SU-DHL-6 (cell line): ENCODE measurements around the gene EVA1C.

Source experiments
- H2AFZ ChIP-seq: fragments of 200-600 bp; sonication (generic); 2 replicates; pipeline ENCODE4 v1.6.1; 2014; ENCODE audit warnings: low read depth, mild to moderate bottlenecking, moderate library complexity, mixed read lengths, antibody characterized with exemption, low read length; ENCODE audit not compliant: severe bottlenecking
- H3F3A ChIP-seq: fragments of 200-600 bp; shearing (Covaris generic); 2 replicates; pipeline ENCODE4 v1.6.0; 2016; ENCODE audit warnings: antibody characterized with exemption, mild to moderate bottlenecking; ENCODE audit not compliant: insufficient read depth
- H3K27ac ChIP-seq: fragments of 200-600 bp; sonication (generic); 2 replicates; pipeline ENCODE4 v1.5.1; 2016; ENCODE audit warnings: low read depth, mild to moderate bottlenecking, low read length, moderate library complexity, mixed read lengths
- H3K27me3 ChIP-seq: fragments of 200-600 bp; sonication (generic), shearing (Covaris generic); 2 replicates; pipeline ENCODE4 v1.6.0; 2014; ENCODE audit warnings: mild to moderate bottlenecking, low read length
- H3K36me3 ChIP-seq: fragments of 200-600 bp; sonication (generic); 2 replicates; pipeline ENCODE4 v1.6.1; 2014; ENCODE audit warnings: mild to moderate bottlenecking, low read length, mixed read lengths
- H3K4me2 ChIP-seq: fragments of 300-600, 200-600 bp; shearing (Covaris generic), sonication (generic); 2 replicates; pipeline ENCODE4 v1.6.0; 2014; ENCODE audit warnings: low read length, low read depth, mild to moderate bottlenecking; ENCODE audit not compliant: poor library complexity, severe bottlenecking
- H3K4me3 ChIP-seq: fragments of 200-600 bp; sonication (generic); 2 replicates; pipeline ENCODE4 v1.5.1; 2014; ENCODE audit warnings: antibody characterized with exemption, low read length, mild to moderate bottlenecking, mixed read lengths; ENCODE audit not compliant: insufficient read depth, poor library complexity, severe bottlenecking
- H3K79me2 ChIP-seq: fragments of 200-600 bp; sonication (generic); 2 replicates; pipeline ENCODE4 v1.6.1; 2014; ENCODE audit warnings: mild to moderate bottlenecking, low read length, moderate library complexity; ENCODE audit not compliant: insufficient read depth
- H3K9ac ChIP-seq: fragments of 200-600 bp; sonication (generic); 2 replicates; pipeline ENCODE4 v1.7.0; 2014; ENCODE audit warnings: mild to moderate bottlenecking, low read length
- H3K9me2 ChIP-seq: fragments of 200-600 bp; sonication (generic); replicated peaks from 2 replicates; pipeline ENCODE4 v1.6.1; 2014; ENCODE audit warnings: low read length; ENCODE audit not compliant: insufficient read depth
- H3K9me3 ChIP-seq: fragments of 200-600 bp; sonication (generic); 2 replicates; pipeline ENCODE4 v1.6.1; 2014; ENCODE audit warnings: low read length, mixed read lengths; ENCODE audit not compliant: insufficient read depth
- H4K20me1 ChIP-seq: fragments of 200-600 bp; sonication (generic); 2 replicates; pipeline ENCODE4 v1.6.1; 2014; ENCODE audit warnings: low read depth, mild to moderate bottlenecking, antibody characterized with exemption, low read length, moderate library complexity, mixed read lengths
- CTCF ChIP-seq: fragments of 200-600 bp; sonication (generic); IDR thresholded peaks from one replicate; pipeline ENCODE4 v1.5.1; 2017; ENCODE audit warnings: antibody characterized with exemption, mild to moderate bottlenecking, low read length, moderate library complexity; ENCODE audit not compliant: insufficient read depth, poor library complexity, severe bottlenecking
- EZH2phosphoT487 ChIP-seq: fragments of 200-600 bp; sonication (generic), shearing (Covaris generic); conservative IDR thresholded peaks from 2 replicates; pipeline ENCODE4 v1.6.1; 2018; ENCODE audit warnings: mild to moderate bottlenecking, antibody characterized with exemption, low read length, moderate library complexity, mixed read lengths

EVA1C gene

GRCh38 chr21:32455548-32455947, 43.0 kb downstream of the EVA1C start:
- no peaks in the 10 kb centered on the region for H4K20me1 ChIP-seq
- H3F3A ChIP-seq: no peaks in the 10 kb centered on the region
- no peaks in the 10 kb centered on the region for H3K9me3 ChIP-seq
- no peak overlapping the region for H3K4me3 ChIP-seq
- H3K27me3 ChIP-seq: no peaks in the 10 kb centered on the region
- no peak overlapping the region for H3K27ac ChIP-seq
- H3K4me2 ChIP-seq: no peak overlapping the region
- H3K9ac ChIP-seq: no peak overlapping the region
- H2AFZ ChIP-seq: no peak overlapping the region
- H3K9me2 ChIP-seq: no peaks in the 10 kb centered on the region
- H3K79me2 ChIP-seq: no peaks in the 10 kb centered on the region
- TF ChIP-seq CTCF (no peak), EZH2phosphoT487 (no peak)
- no peaks in the 10 kb centered on the region for H3K36me3 ChIP-seq

- H3K79me2 ChIP-seq: no peaks in the 10 kb centered on the region
- H4K20me1 ChIP-seq: no peaks in the 10 kb centered on the region
- TF ChIP-seq EZH2phosphoT487: no peak
- TF ChIP-seq CTCF: no peak
- H3K4me3 ChIP-seq: no peak overlapping the region
- H3K27me3 ChIP-seq: no peaks in the 10 kb centered on the region
- no peak overlapping the region for H2AFZ ChIP-seq
- H3K9ac ChIP-seq: no peak overlapping the region
- H3K36me3 ChIP-seq: no peaks in the 10 kb centered on the region
- H3K4me2 ChIP-seq: no peak overlapping the region
- no peaks in the 10 kb centered on the region for H3K9me3 ChIP-seq
- H3K27ac ChIP-seq: no peak overlapping the region
- H3F3A ChIP-seq: no peaks in the 10 kb centered on the region
- H3K9me2 ChIP-seq: no peaks in the 10 kb centered on the region
Observed at GRCh38 chr21:32456497-32456918, 44.0 kb downstream of the EVA1C start.

GRCh38 chr21:32457360-32457840, 44.9 kb downstream of the EVA1C start:
- H2AFZ ChIP-seq: no peak overlapping the region
- no peaks in the 10 kb centered on the region for H3K9me2 ChIP-seq
- H3K27me3 ChIP-seq: no peaks in the 10 kb centered on the region
- no peaks in the 10 kb centered on the region for H3K9me3 ChIP-seq
- H3K9ac ChIP-seq: no peak overlapping the region
- H3K27ac ChIP-seq: no peak overlapping the region
- no peak overlapping the region for H3K4me3 ChIP-seq
- no peaks in the 10 kb centered on the region for H3K79me2 ChIP-seq
- TF ChIP-seq EZH2phosphoT487 (no peak), CTCF (no peak)
- no peaks in the 10 kb centered on the region for H3F3A ChIP-seq
- H4K20me1 ChIP-seq: no peaks in the 10 kb centered on the region
- H3K36me3 ChIP-seq: no peaks in the 10 kb centered on the region
- no peak overlapping the region for H3K4me2 ChIP-seq

GRCh38 chr21:32457962-32458361, 45.5 kb downstream of the EVA1C start:
- no peaks in the 10 kb centered on the region for H3K36me3 ChIP-seq
- no peaks in the 10 kb centered on the region for H3K9me3 ChIP-seq
- H3K27ac ChIP-seq: no peak overlapping the region
- H3K27me3 ChIP-seq: no peaks in the 10 kb centered on the region
- no peak overlapping the region for H3K9ac ChIP-seq
- no peak overlapping the region for H3K4me2 ChIP-seq
- no peaks in the 10 kb centered on the region for H4K20me1 ChIP-seq
- no peak overlapping the region for H2AFZ ChIP-seq
- H3K9me2 ChIP-seq: no peaks in the 10 kb centered on the region
- H3K4me3 ChIP-seq: no peak overlapping the region
- H3F3A ChIP-seq: no peaks in the 10 kb centered on the region
- no peaks in the 10 kb centered on the region for H3K79me2 ChIP-seq
- TF ChIP-seq EZH2phosphoT487 (no peak), CTCF (no peak)
